GM12892 (cell line): ENCODE results near the gene KIAA1217.

Experiments
- POLR2A ChIP-seq: IDR thresholded peaks from 2 replicates; pipeline ENCODE4 v1.6.1; 2011; ENCODE audit warnings: low read depth, low read length, control low read depth
- POLR2AphosphoS5 ChIP-seq: IDR thresholded peaks from 2 replicates; pipeline ENCODE4 v1.6.1; 2011; ENCODE audit warnings: low read depth, low read length, control low read depth
- TAF1 ChIP-seq: IDR thresholded peaks from 2 replicates; pipeline ENCODE4 v1.6.1; 2011; ENCODE audit warnings: low read depth, mild to moderate bottlenecking, control low read depth, low read length, borderline replicate concordance

DNA sequence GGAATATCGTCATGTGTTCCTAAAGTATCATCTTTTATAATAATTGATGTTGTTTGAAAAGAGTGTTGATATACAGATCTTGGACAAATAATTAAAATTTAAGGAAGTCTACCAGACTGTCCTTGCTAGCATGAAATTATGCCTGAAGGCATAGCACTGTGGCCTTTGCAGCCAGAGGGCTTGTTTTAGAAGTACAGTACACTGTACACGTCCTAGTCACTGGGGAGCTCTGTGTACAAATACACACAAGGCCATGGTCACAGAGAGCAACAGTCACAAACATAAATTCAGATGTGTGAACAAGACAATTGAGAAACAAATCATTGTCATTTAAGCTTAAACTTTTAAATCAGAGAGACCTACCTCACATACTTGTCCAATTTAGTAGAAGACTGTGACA lies 133.0 kb downstream of the KIAA1217 start:
- TF ChIP-seq TAF1: no peak
- no peak for TF ChIP-seq POLR2AphosphoS5
- no peak for TF ChIP-seq POLR2A
